PC-3 (cell line): ENCODE data around the gene PPM1L. TPM values are rescaled to one million over a fixed set of nuclear protein-coding genes. Genes with fewer than 3 reads are reported as not detected.

Experiments
- ATAC-seq: fragments of 200-7000 bp; cut with Tn5 transposase; 2 replicates; pipeline ENCODE4 v1.9.1; 2020; ENCODE audit warnings: mild to moderate bottlenecking, moderate library complexity
- BruUV-seq: library from RNA; stranded (reverse); fragments of 400-500 nt; replicated peaks from 2 replicates; lab custom pipeline; 2021; lab: Mats Ljungman, UMichigan
- CTCF ChIA-PET: fragments of 300-600 bp; sonication (Branson Sonifier 250); formaldehyde crosslinking; loops from one replicate; lab custom pipeline; 2022; ENCODE audit warnings: antibody characterized with exemption; lab: Charles Lee
- POLR2A ChIA-PET: fragments of 300-600 bp; sonication (Branson Sonifier 250); formaldehyde crosslinking; loops from one replicate; lab custom pipeline; 2022; ENCODE audit warnings: antibody characterized with exemption; ENCODE audit not compliant: unreplicated experiment; lab: Charles Lee
- DNase-seq: peaks from one replicate; pipeline ENCODE4 v3.0.0-alpha.2; 2015
- H2AFZ ChIP-seq: fragments of 300-600 bp; sonication (generic); 2 replicates; pipeline ENCODE4 v1.6.0; 2016; ENCODE audit warnings: antibody characterized with exemption, low read length
- H3F3A ChIP-seq: fragments of 300-600 bp; sonication (generic); one replicate; pipeline ENCODE4 v1.6.0; 2017; ENCODE audit warnings: antibody characterized with exemption, low read length, control low read depth, mild to moderate bottlenecking; ENCODE audit not compliant: unreplicated experiment
- H3K27ac ChIP-seq: fragments of 300-600 bp; sonication (generic); 2 replicates; pipeline ENCODE4 v1.5.1; 2016; ENCODE audit warnings: mild to moderate bottlenecking, low read length
- H3K27me3 ChIP-seq: fragments of 300-600 bp; sonication (generic); 2 replicates; pipeline ENCODE4 v1.6.1; 2016; ENCODE audit warnings: low read length, mixed read lengths
- H3K36me3 ChIP-seq: fragments of 300-600 bp; sonication (generic); 2 replicates; pipeline ENCODE4 v1.6.1; 2016; ENCODE audit warnings: low read depth, mixed run types, low read length, mixed read lengths
- H3K4me1 ChIP-seq: fragments of 300-600 bp; sonication (generic); 2 replicates; pipeline ENCODE4 v1.5.1; 2016; ENCODE audit warnings: low read length; ENCODE audit not compliant: insufficient read depth
- H3K4me2 ChIP-seq: fragments of 300-600 bp; sonication (generic); 2 replicates; pipeline ENCODE4 v1.6.0; 2016; ENCODE audit warnings: low read length
- H3K4me3 ChIP-seq: fragments of 300-600 bp; sonication (generic); 2 replicates; pipeline ENCODE4 v1.5.1; 2016; ENCODE audit warnings: mild to moderate bottlenecking, low read length, mixed read lengths
- H3K79me2 ChIP-seq: fragments of 300-600 bp; sonication (generic); 2 replicates; pipeline ENCODE4 v1.6.1; 2017; ENCODE audit warnings: low read length, mixed read lengths
- H3K9ac ChIP-seq: fragments of 300-600 bp; sonication (generic); 2 replicates; pipeline ENCODE4 v1.6.0; 2016; ENCODE audit warnings: mild to moderate bottlenecking, low read length
- H3K9me2 ChIP-seq: fragments of 300-600 bp; sonication (generic); replicated peaks from 2 replicates; pipeline ENCODE4 v1.6.1; 2016; ENCODE audit warnings: mixed run types, low read length, mixed read lengths
- H3K9me3 ChIP-seq: fragments of 300-600 bp; sonication (generic); 2 replicates; pipeline ENCODE4 v1.6.1; 2016; ENCODE audit warnings: low read length, mixed read lengths
- H4K20me1 ChIP-seq: fragments of 300-600 bp; sonication (generic); 2 replicates; pipeline ENCODE4 v1.6.1; 2016; ENCODE audit warnings: low read length, mixed read lengths
- EZH2 ChIP-seq: fragments of 300-600 bp; sonication (generic); IDR thresholded peaks from one replicate; pipeline ENCODE4 v1.6.1; 2017; ENCODE audit warnings: antibody characterized with exemption, mild to moderate bottlenecking, low read length; ENCODE audit not compliant: unreplicated experiment
- EZH2phosphoT487 ChIP-seq: fragments of 300-600 bp; sonication (generic); IDR thresholded peaks from 2 replicates; pipeline ENCODE4 v1.6.1; 2018; ENCODE audit warnings: mild to moderate bottlenecking, antibody characterized with exemption, low read length, borderline replicate concordance
- intact Hi-C: fragments of 100-400 bp; cut with micrococcal nuclease; formaldehyde crosslinking; loops from 2 replicates; pipeline ENCODE4 v1.9.0; 2023
- total RNA-seq: library from RNA; depleted of rRNA; stranded (reverse); fragments of >200 nt; gene quantifications from 2 replicates; pipeline ENCODE4 v1.2.3, GENCODE V29; 2014
- TF ChIP-seq, protein P1 (sequence below): fragments of 300-600 bp; sonication (generic); conservative IDR thresholded peaks from 2 replicates; pipeline ENCODE4 v1.5.1; 2017; ENCODE audit warnings: antibody characterized with exemption, low read depth, mild to moderate bottlenecking, low read length

Gene PPM1L
- total RNA-seq, 1 experiment from 2014 or later = 7.0 TPM

DNA sequence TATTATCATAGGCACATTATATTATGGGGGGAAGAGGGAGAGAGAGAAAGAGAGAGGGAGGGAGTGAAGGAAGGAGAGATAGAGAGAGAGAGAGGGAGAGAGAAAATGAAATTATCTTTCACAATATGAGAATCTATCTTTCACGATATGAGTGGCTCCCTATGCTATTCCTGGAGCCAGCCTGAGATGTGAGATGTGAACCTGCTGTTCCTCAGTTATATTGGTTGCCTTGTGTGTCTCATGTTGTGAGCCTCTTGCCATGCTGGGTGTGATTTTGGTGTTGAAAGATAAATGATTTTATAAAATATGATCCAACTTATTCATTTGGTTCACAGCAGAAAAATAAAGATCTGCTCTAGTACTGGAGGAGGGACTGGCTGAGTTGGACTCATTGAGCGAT lies 148.7 kb downstream of the PPM1L start:
- Histone ChIP-seq H3F3A (no peaks in the 10 kb centered on the region), H2AFZ (no peak overlapping the region), H3K4me1 (no peaks in the 10 kb centered on the region), H3K9ac (no peak overlapping the region), H3K4me3 (no peak overlapping the region), H3K79me2 (no peaks in the 10 kb centered on the region), H3K9me2 (no peaks in the 10 kb centered on the region), H3K36me3 (no peaks in the 10 kb centered on the region), H4K20me1 (no peaks in the 10 kb centered on the region), H3K27me3 (no peaks in the 10 kb centered on the region), H3K27ac (no peak overlapping the region), H3K4me2 (no peak overlapping the region), H3K9me3 (no peaks in the 10 kb centered on the region)
- TF ChIP-seq, protein P1, sequence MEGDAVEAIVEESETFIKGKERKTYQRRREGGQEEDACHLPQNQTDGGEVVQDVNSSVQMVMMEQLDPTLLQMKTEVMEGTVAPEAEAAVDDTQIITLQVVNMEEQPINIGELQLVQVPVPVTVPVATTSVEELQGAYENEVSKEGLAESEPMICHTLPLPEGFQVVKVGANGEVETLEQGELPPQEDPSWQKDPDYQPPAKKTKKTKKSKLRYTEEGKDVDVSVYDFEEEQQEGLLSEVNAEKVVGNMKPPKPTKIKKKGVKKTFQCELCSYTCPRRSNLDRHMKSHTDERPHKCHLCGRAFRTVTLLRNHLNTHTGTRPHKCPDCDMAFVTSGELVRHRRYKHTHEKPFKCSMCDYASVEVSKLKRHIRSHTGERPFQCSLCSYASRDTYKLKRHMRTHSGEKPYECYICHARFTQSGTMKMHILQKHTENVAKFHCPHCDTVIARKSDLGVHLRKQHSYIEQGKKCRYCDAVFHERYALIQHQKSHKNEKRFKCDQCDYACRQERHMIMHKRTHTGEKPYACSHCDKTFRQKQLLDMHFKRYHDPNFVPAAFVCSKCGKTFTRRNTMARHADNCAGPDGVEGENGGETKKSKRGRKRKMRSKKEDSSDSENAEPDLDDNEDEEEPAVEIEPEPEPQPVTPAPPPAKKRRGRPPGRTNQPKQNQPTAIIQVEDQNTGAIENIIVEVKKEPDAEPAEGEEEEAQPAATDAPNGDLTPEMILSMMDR = no peak
- TF ChIP-seq EZH2phosphoT487 = no peak
- no peak for TF ChIP-seq EZH2
- ChIA-PET POLR2A (no interaction called here), CTCF (no interaction called here)
- intact Hi-C loops = no loop called here
- DNase-seq = no peak
- no peak for ATAC-seq
- BruUV-seq = no TSS peak

DNA sequence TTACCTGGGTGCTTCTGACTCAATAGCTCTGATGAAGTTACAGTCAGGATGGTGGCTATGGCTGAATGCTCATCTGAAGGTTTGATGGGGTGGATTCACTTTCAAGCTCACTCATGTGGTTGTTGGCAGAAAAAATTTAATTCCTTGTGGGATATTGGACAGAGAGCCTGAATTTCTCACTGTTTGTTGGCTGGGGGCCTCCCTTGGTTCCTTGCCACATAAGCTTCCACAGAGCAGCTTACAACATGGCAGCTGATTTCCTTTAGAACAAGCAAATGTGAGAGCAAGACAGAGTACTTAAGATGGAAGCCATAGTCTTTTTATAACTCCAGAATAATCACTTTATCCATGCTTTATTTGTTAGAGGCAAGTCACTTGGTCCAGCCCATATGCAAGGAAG lies 150.6 kb downstream of the PPM1L start:
- CTCF ChIA-PET = no interaction called here
- no peaks in the 10 kb centered on the region for H3K79me2 ChIP-seq
- no peaks in the 10 kb centered on the region for H4K20me1 ChIP-seq
- H3F3A ChIP-seq = no peaks in the 10 kb centered on the region
- no peak overlapping the region for H3K4me3 ChIP-seq
- H3K4me1 ChIP-seq = no peaks in the 10 kb centered on the region
- no peak overlapping the region for H3K27ac ChIP-seq
- no peak overlapping the region for H3K4me2 ChIP-seq
- no peaks in the 10 kb centered on the region for H3K27me3 ChIP-seq
- no peaks in the 10 kb centered on the region for H3K9me3 ChIP-seq
- ATAC-seq = no peak
- intact Hi-C loops = no loop called here
- no TSS peak for BruUV-seq
- no peak overlapping the region for H3K9ac ChIP-seq
- H3K9me2 ChIP-seq = no peaks in the 10 kb centered on the region
- no peak overlapping the region for H2AFZ ChIP-seq
- TF ChIP-seq, protein P1 = no peak
- no peak for TF ChIP-seq EZH2phosphoT487
- TF ChIP-seq EZH2 = no peak
- POLR2A ChIA-PET = no interaction called here
- no peak for DNase-seq
- H3K36me3 ChIP-seq = no peaks in the 10 kb centered on the region

DNA sequence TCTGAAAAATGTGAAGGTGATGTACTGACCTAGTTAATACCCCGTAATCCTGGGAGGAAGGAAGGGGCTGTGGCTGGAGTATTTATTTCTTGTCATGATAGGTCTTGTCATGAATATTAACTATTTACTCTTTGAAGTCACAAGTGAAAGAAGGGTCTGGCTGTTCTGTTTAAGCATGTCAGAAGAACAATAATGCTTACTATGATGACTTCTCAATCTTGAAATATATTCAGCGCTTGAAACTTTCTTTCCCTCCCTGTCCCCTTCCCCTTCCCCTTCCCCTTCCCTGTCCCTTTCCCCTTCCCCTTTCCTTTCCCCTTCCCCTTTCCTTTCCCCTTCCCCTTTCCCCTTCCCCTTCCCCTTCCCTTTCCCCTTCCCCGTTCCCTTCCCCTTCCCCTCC lies 153.9 kb downstream of the PPM1L start:
- POLR2A ChIA-PET = no interaction called here
- no peak overlapping the region for H3K27ac ChIP-seq
- no peaks in the 10 kb centered on the region for H4K20me1 ChIP-seq
- no peaks in the 10 kb centered on the region for H3F3A ChIP-seq
- no peak overlapping the region for H3K4me3 ChIP-seq
- BruUV-seq = no TSS peak
- DNase-seq (no peak), ATAC-seq (no peak)
- 0 out of 2 replicates have a peak, but pooled peaks cover 6% of the 10 kb centered on the region for H3K27me3 ChIP-seq
- no peak overlapping the region for H3K9ac ChIP-seq
- no peak for TF ChIP-seq EZH2
- TF ChIP-seq, protein P1 = no peak
- no peak for TF ChIP-seq EZH2phosphoT487
- H3K36me3 ChIP-seq = no peaks in the 10 kb centered on the region
- H3K9me3 ChIP-seq = no peaks in the 10 kb centered on the region
- no peaks in the 10 kb centered on the region for H3K4me1 ChIP-seq
- no peak overlapping the region for H2AFZ ChIP-seq
- CTCF ChIA-PET = interaction anchor here (0.6 kb wide), 1 partner anchor 461 kb away, joined by 4 read pairs; no protein-coding TSS in a partner anchor
- H3K79me2 ChIP-seq = no peaks in the 10 kb centered on the region
- intact Hi-C loops = no loop called here
- H3K4me2 ChIP-seq = no peak overlapping the region
- H3K9me2 ChIP-seq = no peaks in the 10 kb centered on the region
